ENCODE data around the gene ADD1. TPM values are rescaled to one million over a fixed set of nuclear protein-coding genes. Genes with fewer than 3 reads are reported as not detected.

The ADD1 gene
- total and polyA plus RNA-seq, 2 donors from 2014 or later, result 232 to 313 TPM

DNA sequence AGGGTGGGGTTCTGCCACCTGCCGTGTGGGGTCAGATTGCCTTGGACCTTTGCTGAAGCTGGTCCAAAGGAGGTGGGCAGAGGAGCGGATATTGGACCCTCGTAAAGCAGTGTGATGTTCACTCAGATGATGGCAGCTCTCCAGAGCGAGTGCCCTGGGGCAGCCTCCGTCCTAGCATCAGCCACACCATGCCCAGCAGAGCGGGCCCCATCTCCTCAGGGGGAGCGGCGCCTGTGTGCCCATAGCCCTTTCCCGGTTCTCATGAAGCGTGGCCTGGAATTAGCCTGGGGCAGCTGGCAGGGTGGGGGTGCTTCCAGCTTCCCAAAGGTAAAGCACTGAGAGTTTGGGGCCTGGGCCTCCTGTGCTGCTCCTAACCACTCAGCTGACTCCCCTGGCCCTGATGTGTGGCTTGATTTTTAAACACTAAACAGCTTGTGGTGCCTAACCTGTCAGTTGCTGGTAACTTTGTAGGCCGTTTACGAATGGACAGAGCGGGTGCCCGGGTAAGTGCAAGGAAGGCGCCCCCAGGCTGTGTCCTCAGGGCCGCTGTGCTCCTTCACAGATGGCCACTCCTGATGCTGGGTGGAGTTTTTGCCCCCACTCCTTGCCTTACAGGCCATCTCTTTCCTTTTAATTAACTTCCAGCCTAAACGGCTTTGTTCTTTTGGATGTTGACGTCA is 83.5 kb downstream of the ADD1 start:
- peaks cover 0 to 17% (median 8%) of the 10 kb centered on the region in 3 donors for H3K4me1 ChIP-seq (ENCODE audit: control insufficient read depth in 2 of 3, insufficient read depth in 2 of 3, low read depth in 1 of 3, low read length in 3 of 3)
- H3K27me3 ChIP-seq (ENCODE audit: control insufficient read depth, insufficient read depth, low read length), result no peaks in the 10 kb centered on the region
- intact Hi-C loops (cut with DNase I), result loop anchor here (10.0 kb wide), 1 partner anchor 162 kb away; no protein-coding TSS in a partner anchor
- no peak overlapping the region for H3K27ac ChIP-seq (ENCODE audit: low read depth in 2 of 2, low read length in 2 of 2)
- H3K9ac ChIP-seq (ENCODE audit: low read length in 3 of 3), result no peak overlapping the region
- no peak overlapping the region for H3K4me3 ChIP-seq (ENCODE audit: low read length in 3 of 3)
- TF ChIP-seq, protein P1, sequence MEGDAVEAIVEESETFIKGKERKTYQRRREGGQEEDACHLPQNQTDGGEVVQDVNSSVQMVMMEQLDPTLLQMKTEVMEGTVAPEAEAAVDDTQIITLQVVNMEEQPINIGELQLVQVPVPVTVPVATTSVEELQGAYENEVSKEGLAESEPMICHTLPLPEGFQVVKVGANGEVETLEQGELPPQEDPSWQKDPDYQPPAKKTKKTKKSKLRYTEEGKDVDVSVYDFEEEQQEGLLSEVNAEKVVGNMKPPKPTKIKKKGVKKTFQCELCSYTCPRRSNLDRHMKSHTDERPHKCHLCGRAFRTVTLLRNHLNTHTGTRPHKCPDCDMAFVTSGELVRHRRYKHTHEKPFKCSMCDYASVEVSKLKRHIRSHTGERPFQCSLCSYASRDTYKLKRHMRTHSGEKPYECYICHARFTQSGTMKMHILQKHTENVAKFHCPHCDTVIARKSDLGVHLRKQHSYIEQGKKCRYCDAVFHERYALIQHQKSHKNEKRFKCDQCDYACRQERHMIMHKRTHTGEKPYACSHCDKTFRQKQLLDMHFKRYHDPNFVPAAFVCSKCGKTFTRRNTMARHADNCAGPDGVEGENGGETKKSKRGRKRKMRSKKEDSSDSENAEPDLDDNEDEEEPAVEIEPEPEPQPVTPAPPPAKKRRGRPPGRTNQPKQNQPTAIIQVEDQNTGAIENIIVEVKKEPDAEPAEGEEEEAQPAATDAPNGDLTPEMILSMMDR (IDR thresholded peaks at IDR 0.05; ENCODE audit: borderline replicate concordance, extremely low read depth, insufficient read depth), result no peak
- FAIRE-seq (no peak), DNase-seq (peak in 1 of 5 donors; percentile 65)
- H3K36me3 ChIP-seq (ENCODE audit: control insufficient read depth in 2 of 3, insufficient read depth in 3 of 3, low read length in 3 of 3), result peaks cover 2 to 56% (median 17%) of the 10 kb centered on the region in 3 donors
- H3K9me3 ChIP-seq (ENCODE audit: control insufficient read depth in 2 of 3, insufficient read depth in 1 of 3, low read length in 3 of 3), result no peaks in the 10 kb centered on the region

DNA sequence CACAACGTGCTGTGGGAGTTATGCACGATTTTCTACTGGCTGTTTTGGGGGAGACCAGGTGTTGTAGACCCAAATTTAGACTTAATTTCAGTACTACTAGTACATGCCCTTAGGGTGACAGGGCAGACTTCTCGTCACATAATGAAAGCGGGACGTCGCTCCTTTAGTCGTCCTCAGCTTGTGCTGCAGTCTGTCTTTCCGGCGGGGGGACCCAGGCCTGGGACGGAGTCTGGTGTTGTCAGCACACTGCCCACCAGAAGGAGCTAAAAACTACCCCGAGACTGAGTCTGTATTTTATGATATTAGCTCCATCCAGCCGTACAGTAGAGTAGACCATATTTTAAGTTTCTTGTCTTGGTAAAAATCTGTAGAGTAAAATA is 84.0 kb downstream of the ADD1 start:
- H3K27ac ChIP-seq (ENCODE audit: low read depth in 2 of 2, low read length in 2 of 2), result no peak overlapping the region
- no peak overlapping the region for H3K9ac ChIP-seq (ENCODE audit: low read length in 3 of 3)
- TF ChIP-seq, protein P1 (IDR thresholded peaks at IDR 0.05; ENCODE audit: borderline replicate concordance, extremely low read depth, insufficient read depth), result no peak
- peak in 1 of 5 donors; percentile 48 for DNase-seq
- no peaks in the 10 kb centered on the region for H3K27me3 ChIP-seq (ENCODE audit: control insufficient read depth, insufficient read depth, low read length)
- intact Hi-C loops (cut with DNase I), result loop anchor here (10.0 kb wide), 1 partner anchor 163 kb away; no protein-coding TSS in a partner anchor
- H3K4me1 ChIP-seq (ENCODE audit: control insufficient read depth in 2 of 3, insufficient read depth in 2 of 3, low read depth in 1 of 3, low read length in 3 of 3), result peaks cover 0 to 22% (median 8%) of the 10 kb centered on the region in 3 donors
- no peaks in the 10 kb centered on the region for H3K9me3 ChIP-seq (ENCODE audit: control insufficient read depth in 2 of 3, insufficient read depth in 1 of 3, low read length in 3 of 3)
- H3K4me3 ChIP-seq (ENCODE audit: low read length in 3 of 3), result no peak overlapping the region
- no peak for FAIRE-seq
- H3K36me3 ChIP-seq (ENCODE audit: control insufficient read depth in 2 of 3, insufficient read depth in 3 of 3, low read length in 3 of 3), result peaks cover 2 to 56% (median 17%) of the 10 kb centered on the region in 3 donors

DNA sequence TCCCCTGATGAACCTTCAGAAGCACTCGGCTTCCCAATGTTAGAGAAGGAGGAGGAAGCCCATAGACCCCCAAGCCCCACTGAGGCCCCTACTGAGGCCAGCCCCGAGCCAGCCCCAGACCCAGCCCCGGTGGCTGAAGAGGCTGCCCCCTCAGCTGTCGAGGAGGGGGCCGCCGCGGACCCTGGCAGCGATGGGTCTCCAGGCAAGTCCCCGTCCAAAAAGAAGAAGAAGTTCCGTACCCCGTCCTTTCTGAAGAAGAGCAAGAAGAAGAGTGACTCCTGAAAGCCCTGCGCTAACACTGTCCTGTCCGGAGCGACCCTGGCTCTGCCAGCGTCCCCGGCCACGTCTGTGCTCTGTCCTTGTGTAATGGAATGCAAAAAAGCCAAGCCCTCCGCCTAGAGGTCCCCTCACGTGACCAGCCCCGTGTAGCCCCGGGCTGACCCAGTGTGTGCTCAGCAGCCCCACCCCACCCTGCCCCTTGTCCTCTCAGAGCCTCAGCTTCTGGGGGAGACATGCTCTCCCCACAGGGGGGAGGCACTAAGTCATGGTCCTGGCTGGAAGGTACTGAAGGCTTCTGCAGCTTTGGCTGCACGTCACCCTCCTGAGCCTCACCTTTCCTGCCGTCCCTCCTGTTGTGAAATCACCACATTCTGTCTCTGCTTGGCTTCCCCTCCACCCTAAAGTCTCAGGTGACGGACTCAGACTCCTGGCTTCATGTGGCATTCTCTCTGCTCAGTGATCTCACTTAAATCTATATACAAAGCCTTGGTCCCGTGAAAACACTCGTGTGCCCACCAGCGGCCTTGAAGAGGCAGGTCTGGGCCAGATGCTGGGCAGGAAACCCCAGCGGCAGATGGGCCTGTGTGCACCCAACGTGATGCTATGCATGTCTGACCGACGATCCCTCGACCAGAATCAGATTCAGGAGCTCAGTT is 84.9 kb downstream of the ADD1 start:
- DNase-seq, result peak in 1 of 5 donors; percentile 57
- Histone ChIP-seq H3K9ac (ENCODE audit: low read length in 3 of 3) (no peak overlapping the region), H3K27me3 (ENCODE audit: control insufficient read depth, insufficient read depth, low read length) (no peaks in the 10 kb centered on the region), H3K4me1 (ENCODE audit: control insufficient read depth in 2 of 3, insufficient read depth in 2 of 3, low read depth in 1 of 3, low read length in 3 of 3) (peaks cover 0 to 22% (median 8%) of the 10 kb centered on the region in 3 donors), H3K36me3 (ENCODE audit: control insufficient read depth in 2 of 3, insufficient read depth in 3 of 3, low read length in 3 of 3) (peaks cover 2 to 54% (median 17%) of the 10 kb centered on the region in 3 donors), H3K27ac (ENCODE audit: low read depth in 2 of 2, low read length in 2 of 2) (no peak overlapping the region), H3K4me3 (ENCODE audit: low read length in 3 of 3) (no peak overlapping the region), H3K9me3 (ENCODE audit: control insufficient read depth in 2 of 3, insufficient read depth in 1 of 3, low read length in 3 of 3) (no peaks in the 10 kb centered on the region)
- FAIRE-seq, result no peak
- TF ChIP-seq, protein P1 (IDR thresholded peaks at IDR 0.05; ENCODE audit: borderline replicate concordance, extremely low read depth, insufficient read depth), result no peak
- intact Hi-C loops (cut with DNase I), result loop anchor here (10.0 kb wide), 1 partner anchor 164 kb away; no protein-coding TSS in a partner anchor
